BE2C (cell line): ENCODE results near the gene POLR1E.
A peak's percentile ranks its signal among the peaks of the same experiment; 100 is the strongest.

ENCODE experiments used
- DNase-seq: peaks from one replicate; pipeline ENCODE4 v3.0.0-alpha.2; 2020
- H3K27me3 ChIP-seq: fragments of 250-450 bp; sonication (Bioruptor Pico); 2 replicates; pipeline ENCODE4 v1.5.1; 2020; ENCODE audit warnings: mild to moderate bottlenecking
- H3K36me3 ChIP-seq: fragments of 250-450 bp; sonication (Bioruptor Pico); 2 replicates; pipeline ENCODE4 v1.5.1; 2020; ENCODE audit warnings: mild to moderate bottlenecking
- H3K4me1 ChIP-seq: fragments of 250-450 bp; sonication (Bioruptor Pico); 2 replicates; pipeline ENCODE4 v1.5.1; 2020
- H3K4me3 ChIP-seq: 2 replicates; pipeline ENCODE4 v1.5.1; 2011; ENCODE audit warnings: low read depth, low read length
- H3K9me3 ChIP-seq: fragments of 250-450 bp; sonication (Bioruptor Pico); 2 replicates; pipeline ENCODE4 v1.5.1; 2020
- TF ChIP-seq, protein P1 (sequence below): IDR thresholded peaks from 2 replicates; pipeline ENCODE4 v1.5.1; 2012; ENCODE audit warnings: mild to moderate bottlenecking, low read depth, low read length

POLR1E gene

DNA sequence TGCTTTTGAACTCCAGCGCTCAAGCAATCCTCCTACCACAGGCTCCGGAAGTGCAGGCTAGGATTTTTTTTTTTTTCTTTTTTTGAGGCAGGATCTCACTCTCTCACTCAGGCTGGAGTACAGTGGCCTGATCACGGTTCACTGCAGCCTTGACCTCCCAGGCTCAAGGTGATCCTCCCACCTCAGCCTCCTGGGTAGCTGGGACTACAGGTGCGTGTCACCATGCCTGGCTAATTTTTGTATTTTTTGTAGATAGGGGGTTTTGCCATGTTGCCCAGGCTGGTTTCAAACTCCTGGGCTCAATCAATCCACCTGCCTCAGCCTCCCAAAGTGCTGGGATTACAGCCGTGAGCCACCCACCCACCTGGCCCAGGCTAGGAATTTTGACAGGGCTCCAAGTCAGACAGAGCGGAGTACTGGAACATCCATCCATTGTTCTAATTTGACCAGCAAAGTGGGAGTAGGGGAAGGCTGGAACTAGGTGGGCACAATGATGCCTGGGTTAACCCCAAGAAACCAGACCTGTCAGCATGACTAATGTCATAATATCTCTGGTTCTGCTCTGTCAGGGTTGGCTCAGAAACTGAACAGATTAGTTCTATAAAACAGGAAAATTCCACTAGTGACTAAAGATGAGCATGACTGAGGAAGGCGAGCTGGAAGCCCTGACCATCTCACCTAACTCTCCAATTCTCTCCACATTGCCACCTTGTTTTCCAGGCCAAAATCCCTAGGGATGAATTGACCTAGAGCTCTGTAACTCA is 29.7 kb upstream of the POLR1E start:
- Histone ChIP-seq H3K36me3 (no peaks in the 10 kb centered on the region; the same call in 1 of the 2 replicates), H3K4me1 (peaks cover 8% of the 10 kb centered on the region), H3K9me3 (no peaks in the 10 kb centered on the region), H3K4me3 (no peak overlapping the region), H3K27me3 (no peaks in the 10 kb centered on the region; the same call in 1 of the 2 replicates)
- no peak for DNase-seq
- TF ChIP-seq, protein P1, sequence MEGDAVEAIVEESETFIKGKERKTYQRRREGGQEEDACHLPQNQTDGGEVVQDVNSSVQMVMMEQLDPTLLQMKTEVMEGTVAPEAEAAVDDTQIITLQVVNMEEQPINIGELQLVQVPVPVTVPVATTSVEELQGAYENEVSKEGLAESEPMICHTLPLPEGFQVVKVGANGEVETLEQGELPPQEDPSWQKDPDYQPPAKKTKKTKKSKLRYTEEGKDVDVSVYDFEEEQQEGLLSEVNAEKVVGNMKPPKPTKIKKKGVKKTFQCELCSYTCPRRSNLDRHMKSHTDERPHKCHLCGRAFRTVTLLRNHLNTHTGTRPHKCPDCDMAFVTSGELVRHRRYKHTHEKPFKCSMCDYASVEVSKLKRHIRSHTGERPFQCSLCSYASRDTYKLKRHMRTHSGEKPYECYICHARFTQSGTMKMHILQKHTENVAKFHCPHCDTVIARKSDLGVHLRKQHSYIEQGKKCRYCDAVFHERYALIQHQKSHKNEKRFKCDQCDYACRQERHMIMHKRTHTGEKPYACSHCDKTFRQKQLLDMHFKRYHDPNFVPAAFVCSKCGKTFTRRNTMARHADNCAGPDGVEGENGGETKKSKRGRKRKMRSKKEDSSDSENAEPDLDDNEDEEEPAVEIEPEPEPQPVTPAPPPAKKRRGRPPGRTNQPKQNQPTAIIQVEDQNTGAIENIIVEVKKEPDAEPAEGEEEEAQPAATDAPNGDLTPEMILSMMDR, result no peak

DNA sequence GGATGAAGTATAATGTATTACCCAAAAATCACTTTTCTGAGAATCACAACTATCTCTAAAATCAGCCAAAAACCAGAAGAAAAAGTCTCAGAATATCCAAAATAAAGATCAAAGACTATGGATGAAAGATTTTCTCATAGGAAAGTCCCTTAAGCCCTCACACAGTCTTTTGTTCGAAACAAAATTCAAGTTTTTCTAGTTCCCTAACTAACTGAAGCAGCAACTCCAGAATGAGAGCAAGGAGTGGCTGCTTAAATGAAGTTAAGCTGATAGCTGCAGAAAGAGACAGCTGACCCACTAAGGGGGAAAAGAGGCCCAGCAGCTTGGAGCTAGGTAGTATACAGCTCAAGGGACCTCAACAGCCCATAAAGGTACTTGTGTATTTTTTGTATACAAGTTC is 28.9 kb upstream of the POLR1E start:
- Histone ChIP-seq H3K36me3 (no peaks in the 10 kb centered on the region; the same call in 1 of the 2 replicates), H3K4me3 (no peak overlapping the region), H3K27me3 (no peaks in the 10 kb centered on the region; the same call in 1 of the 2 replicates), H3K4me1 (peaks cover 8% of the 10 kb centered on the region), H3K9me3 (no peaks in the 10 kb centered on the region)
- DNase-seq, result no peak
- TF ChIP-seq, protein P1, result no peak

DNA sequence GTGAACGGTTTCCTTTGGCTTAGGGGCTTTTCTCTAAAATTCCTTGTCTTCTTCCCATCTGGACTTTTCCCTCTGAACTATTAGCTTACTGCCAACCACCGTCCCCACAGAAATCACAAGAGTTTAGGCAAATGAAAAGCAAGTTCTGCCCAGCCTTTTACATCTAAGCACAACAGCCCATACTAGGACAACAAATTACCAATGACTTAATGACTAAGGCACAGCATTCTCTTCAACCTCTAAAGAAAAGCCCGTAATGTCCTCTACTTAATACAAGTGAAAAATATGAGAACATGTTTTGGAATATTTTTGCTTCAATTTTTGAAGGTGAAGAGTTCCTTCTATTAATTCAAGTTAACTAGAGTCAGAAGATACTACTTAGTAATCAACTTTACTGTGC is 21.7 kb upstream of the POLR1E start:
- H3K9me3 ChIP-seq, result no peaks in the 10 kb centered on the region
- H3K36me3 ChIP-seq, result no peaks in the 10 kb centered on the region
- no peak for DNase-seq
- no peaks in the 10 kb centered on the region for H3K27me3 ChIP-seq
- TF ChIP-seq, protein P1, result no peak
- no peaks in the 10 kb centered on the region; the same call in 1 of the 2 replicates for H3K4me1 ChIP-seq
- H3K4me3 ChIP-seq, result peak overlapping the region; percentile 74

DNA sequence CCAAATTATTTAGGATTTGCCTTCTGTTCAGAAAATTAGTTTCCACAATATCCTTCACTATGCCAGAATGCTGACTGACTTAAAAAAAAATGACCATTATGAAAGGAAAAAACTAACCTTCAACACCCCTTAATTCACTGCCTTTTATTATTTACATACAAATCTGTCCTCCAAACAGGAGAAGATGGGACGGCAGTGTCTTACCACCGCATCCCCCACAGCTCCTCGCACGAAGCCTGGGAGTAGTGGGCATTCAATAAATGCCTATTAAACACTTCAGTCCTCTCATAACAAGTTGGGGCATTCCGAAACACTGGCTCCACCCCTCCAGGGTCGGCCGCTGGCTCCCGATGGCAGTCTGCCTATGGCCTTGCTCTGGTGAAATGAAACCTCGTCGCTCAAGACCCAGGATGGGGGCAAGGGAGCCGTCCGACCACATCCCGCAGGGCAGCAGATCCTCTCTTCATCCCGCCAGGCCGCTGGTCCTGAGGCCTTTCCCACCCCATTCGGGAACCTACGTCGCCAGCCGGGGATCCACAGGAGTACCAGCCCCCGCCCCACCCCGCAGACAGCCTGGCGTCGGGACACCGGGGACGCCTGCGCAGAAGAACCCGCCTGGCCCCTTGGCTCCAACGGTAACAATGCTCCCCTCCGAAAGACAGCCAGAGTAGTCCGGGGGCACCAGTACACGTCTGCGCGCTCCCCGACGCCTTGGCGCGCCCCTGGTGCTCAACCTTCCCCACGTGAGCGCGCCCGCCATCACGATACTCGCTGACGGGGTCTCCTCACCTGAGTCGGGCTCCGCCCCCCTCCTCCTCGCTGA is 21.1 kb upstream of the POLR1E start:
- DNase-seq, result no peak
- no peaks in the 10 kb centered on the region; the same call in 1 of the 2 replicates for H3K4me1 ChIP-seq
- H3K9me3 ChIP-seq, result no peaks in the 10 kb centered on the region
- no peaks in the 10 kb centered on the region for H3K36me3 ChIP-seq
- TF ChIP-seq, protein P1, result no peak
- no peaks in the 10 kb centered on the region for H3K27me3 ChIP-seq
- H3K4me3 ChIP-seq, result peak overlapping the region; percentile 74

DNA sequence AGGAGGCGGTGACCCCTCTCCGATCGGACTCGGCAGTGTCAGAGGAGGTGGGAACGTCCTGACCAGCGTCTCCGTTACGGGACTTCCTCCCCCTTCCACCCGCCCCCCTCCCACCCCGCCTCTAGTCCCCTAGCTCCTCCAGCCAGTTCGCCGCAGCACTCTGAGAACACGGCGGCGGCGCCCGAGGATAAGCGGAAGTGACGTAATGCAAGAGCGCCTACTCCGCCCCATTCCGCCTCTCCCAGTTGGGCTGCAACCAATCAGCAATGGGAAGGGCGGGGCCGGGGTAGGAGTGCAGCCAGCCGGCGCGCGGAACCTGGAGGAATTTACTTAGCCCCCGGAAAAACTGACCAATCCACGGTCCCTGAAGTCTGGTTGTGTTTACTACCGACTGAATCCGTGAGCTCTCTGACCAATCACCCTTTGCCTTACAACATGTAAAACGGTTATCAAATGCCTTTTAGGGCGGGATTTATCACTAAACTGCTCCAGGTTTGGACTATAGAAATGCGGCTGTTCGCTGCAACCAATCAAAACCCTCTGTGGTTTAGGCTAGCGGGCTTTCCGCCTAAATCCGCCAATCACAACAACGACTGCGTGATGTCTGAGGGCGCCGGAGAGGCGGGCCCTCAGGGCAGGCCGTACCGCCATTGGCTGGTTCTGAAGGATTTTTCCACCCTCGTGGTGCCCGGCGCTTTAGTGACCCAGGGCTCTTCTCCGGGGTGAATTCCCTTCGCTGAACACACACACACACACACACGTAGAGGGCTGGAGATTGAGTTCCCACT is 20.3 kb upstream of the POLR1E start, which contains the start of gene ZBTB5:
TSS of gene ZBTB5 (minus strand) at position 202 of the 788 bp plus-strand sequence. CDS start 22,899 bp downstream, outside the sequence.
- no peaks in the 10 kb centered on the region; the same call in 1 of the 2 replicates for H3K4me1 ChIP-seq
- H3K9me3 ChIP-seq, result no peaks in the 10 kb centered on the region
- H3K27me3 ChIP-seq, result no peaks in the 10 kb centered on the region

More for the DNA sequence above, 20.3 kb upstream of the POLR1E start, which contains the start of gene ZBTB5:
- no peaks in the 10 kb centered on the region for H3K36me3 ChIP-seq
- peak within 1 kb of the TSS; percentile 74 for H3K4me3 ChIP-seq
- peak; percentile 99 for DNase-seq
- TF ChIP-seq, protein P1, result no peak
